IPS-18a (cell line): ENCODE measurements around the gene CCR5.
"Not testable (repeated sequence)": the region's sequence is repeated elsewhere in the genome, so short reads cannot be mapped to it uniquely, and the experiment has no call there.

Source experiments
- H3K27ac ChIP-seq: one replicate; pipeline ENCODE4 v1.5.1; 2013; ENCODE audit warnings: low read length
- H3K27me3 ChIP-seq: one replicate; pipeline ENCODE4 v1.6.1; 2013; ENCODE audit warnings: mild to moderate bottlenecking, low read length; ENCODE audit not compliant: control insufficient read depth, insufficient read depth
- H3K36me3 ChIP-seq: one replicate; pipeline ENCODE4 v1.6.1; 2013; ENCODE audit warnings: low read depth, low read length; ENCODE audit not compliant: control insufficient read depth
- H3K4me1 ChIP-seq: one replicate; pipeline ENCODE4 v1.6.1; 2013; ENCODE audit warnings: low read depth, low read length; ENCODE audit not compliant: control insufficient read depth
- H3K4me3 ChIP-seq: one replicate; pipeline ENCODE4 v1.5.1; 2013; ENCODE audit warnings: low read length
- H3K9ac ChIP-seq: one replicate; pipeline ENCODE4 v1.6.1; 2013; ENCODE audit warnings: mild to moderate bottlenecking, low read length, moderate library complexity
- H3K9me3 ChIP-seq: one replicate; pipeline ENCODE4 v1.6.1; 2013; ENCODE audit warnings: low read depth, low read length; ENCODE audit not compliant: control insufficient read depth

The CCR5 gene

GRCh38 chr3:46391526-46391925, 20.8 kb downstream of the CCR5 start:
- not testable (repeated sequence) for H3K9me3 ChIP-seq, H3K9ac ChIP-seq

GRCh38 chr3:46393011-46393410, 22.3 kb downstream of the CCR5 start:
- Histone ChIP-seq H3K27me3 (no peaks in the 10 kb centered on the region), H3K9me3 (no peaks in the 10 kb centered on the region), H3K4me1 (peaks cover 7% of the 10 kb centered on the region), H3K9ac (no peak overlapping the region), H3K27ac (no peak overlapping the region), H3K4me3 (no peak overlapping the region), H3K36me3 (no peaks in the 10 kb centered on the region)

More at GRCh38 chr3:46391526-46391925, 20.8 kb downstream of the CCR5 start:
- not testable (repeated sequence) for H3K27ac ChIP-seq, H3K36me3 ChIP-seq, H3K4me3 ChIP-seq, H3K27me3 ChIP-seq, H3K4me1 ChIP-seq

DNA sequence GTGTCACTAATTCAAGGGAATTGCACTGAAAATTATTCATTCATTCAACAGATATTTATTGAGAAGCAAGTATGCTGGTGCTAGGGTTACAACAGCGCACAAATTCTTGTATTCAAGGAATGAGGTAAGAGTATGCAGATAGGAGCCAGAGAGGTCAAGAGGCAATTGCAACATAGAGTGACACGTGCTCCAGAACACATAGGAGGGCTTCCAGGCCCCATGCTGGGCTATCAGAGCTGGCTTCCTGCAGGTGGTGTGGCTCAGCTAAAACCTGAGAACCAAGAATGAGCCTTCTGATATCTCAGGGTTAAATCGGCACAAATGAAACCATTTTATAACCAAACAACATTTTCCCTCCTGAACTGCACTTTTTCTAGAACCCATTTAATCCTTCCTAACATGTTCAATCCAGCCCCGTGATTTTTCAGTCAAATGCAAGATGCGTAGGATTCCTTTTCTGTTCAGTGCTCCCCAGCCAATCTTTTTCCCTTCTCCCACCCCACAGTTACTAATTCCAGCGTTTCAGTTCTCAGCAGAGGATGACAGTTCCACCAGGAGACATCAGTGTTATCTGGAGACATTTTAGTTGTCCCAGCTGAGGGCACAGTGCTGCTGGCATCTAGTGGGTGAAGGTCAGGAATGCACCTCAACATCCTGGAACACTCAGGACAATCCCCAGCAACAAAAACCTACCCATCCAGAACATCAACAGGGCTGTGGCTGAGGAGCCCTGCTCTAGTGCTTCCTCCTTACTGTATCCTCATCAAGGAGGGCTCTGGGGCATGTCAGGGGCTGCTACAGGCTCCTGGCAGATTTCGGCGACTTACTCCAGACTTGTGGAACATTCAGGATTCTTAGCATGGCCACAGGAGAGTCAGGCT, 23.0 kb downstream of the CCR5 start:
- no peak overlapping the region for H3K9ac ChIP-seq
- no peak overlapping the region for H3K27ac ChIP-seq
- peaks cover 7% of the 10 kb centered on the region for H3K4me1 ChIP-seq

DNA sequence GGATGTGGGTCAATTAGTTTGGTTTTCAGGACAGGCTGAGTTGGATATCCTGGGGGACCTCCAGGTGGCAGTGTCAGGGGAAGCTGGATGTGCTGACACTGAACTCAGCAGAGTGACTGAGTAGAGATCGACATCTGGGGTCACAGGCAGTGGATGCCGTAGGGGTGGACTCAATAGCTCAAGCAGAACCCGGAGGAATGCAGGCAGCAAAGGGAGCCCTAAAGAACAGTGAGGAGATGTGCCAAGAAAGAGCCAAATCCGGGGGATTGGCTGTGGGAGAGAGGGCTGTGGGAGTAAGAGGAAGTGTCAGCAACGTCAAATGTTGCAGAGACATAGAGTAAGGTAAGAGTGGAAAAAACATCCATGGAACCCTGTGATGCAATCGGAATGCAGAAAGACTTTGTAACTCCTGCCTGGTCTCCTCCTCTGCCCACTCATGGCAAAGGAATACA, 24.5 kb downstream of the CCR5 start:
- Histone ChIP-seq H3K4me3 (no peak overlapping the region), H3K27me3 (no peaks in the 10 kb centered on the region), H3K27ac (no peak overlapping the region), H3K4me1 (peaks cover 7% of the 10 kb centered on the region), H3K9me3 (no peaks in the 10 kb centered on the region), H3K36me3 (no peaks in the 10 kb centered on the region), H3K9ac (no peak overlapping the region)

More for the DNA sequence above, 23.0 kb downstream of the CCR5 start:
- H3K4me3 ChIP-seq, result no peak overlapping the region
- H3K36me3 ChIP-seq, result no peaks in the 10 kb centered on the region
- H3K27me3 ChIP-seq, result no peaks in the 10 kb centered on the region
- no peaks in the 10 kb centered on the region for H3K9me3 ChIP-seq

DNA sequence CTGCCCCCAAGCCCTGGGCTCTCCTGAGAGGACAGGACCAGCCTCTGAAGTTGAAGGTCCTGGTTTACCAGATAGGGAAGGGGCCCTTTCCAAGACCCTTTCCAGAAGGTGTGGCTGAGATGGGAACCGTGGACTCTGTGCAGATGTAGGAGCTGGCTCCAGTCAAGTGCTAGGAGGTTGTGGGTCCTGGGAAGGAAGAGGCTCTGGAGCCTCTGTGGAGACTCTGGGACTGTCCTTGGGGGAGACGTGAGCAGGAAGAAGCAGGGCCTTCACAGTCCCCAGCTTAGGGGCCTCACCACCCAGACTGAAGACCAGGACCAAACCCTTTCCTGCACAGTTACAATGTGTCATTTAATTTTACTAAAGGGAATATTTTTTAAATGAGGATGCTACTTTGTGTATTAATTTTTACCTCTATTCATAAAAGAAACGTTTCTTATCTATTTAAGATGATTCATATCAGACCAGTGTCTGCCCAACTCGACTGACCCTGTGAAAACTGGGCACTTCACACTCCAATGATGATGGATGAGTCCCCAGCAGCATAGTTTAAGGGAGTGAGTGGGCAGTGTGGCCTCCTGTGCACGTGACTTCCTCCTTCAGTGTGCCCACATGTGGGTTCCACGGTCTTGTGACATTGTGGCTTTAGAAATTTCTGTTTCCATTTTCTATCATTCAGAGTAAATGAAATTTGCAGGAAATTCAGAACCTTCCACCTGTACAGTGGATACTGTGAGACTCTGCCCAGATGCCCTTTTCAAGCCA, 25.2 kb downstream of the CCR5 start:
- no peak overlapping the region for H3K4me3 ChIP-seq
- H3K27me3 ChIP-seq, result no peaks in the 10 kb centered on the region
- H3K9ac ChIP-seq, result no peak overlapping the region
- no peaks in the 10 kb centered on the region for H3K9me3 ChIP-seq
- peaks cover 7% of the 10 kb centered on the region for H3K4me1 ChIP-seq
- H3K36me3 ChIP-seq, result no peaks in the 10 kb centered on the region
- no peak overlapping the region for H3K27ac ChIP-seq

DNA sequence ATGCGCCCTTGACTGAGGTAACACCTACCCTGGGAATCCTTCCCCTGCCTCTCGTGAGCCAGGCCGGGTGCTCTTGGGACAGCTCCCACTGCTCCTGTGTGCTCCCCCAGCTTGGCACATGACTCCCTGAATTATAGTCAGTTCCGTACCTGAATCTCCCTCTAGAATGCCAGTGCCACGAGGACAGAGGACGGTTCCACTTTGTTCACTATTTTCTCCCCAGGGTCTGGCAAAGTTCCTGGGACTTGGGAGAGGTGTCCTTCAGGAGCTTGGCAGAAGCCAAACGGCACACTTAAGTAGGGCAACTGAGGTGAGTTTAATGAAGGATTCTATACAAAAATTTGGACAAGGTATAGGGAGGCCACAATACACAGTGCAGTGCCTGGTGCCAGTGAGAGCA, 26.4 kb downstream of the CCR5 start:
- no peak overlapping the region for H3K4me3 ChIP-seq
- no peaks in the 10 kb centered on the region for H3K27me3 ChIP-seq
- H3K36me3 ChIP-seq, result no peaks in the 10 kb centered on the region
- H3K9ac ChIP-seq, result no peak overlapping the region
- no peak overlapping the region for H3K27ac ChIP-seq
- no peaks in the 10 kb centered on the region for H3K9me3 ChIP-seq
- H3K4me1 ChIP-seq, result peaks cover 7% of the 10 kb centered on the region

- Histone ChIP-seq H3K27ac (no peak overlapping the region), H3K4me3 (no peak overlapping the region), H3K36me3 (no peaks in the 10 kb centered on the region), H3K4me1 (peaks cover 7% of the 10 kb centered on the region), H3K9ac (no peak overlapping the region), H3K9me3 (no peaks in the 10 kb centered on the region), H3K27me3 (no peaks in the 10 kb centered on the region)
Observed at GRCh38 chr3:46398186-46398955, 27.6 kb downstream of the CCR5 start.

DNA sequence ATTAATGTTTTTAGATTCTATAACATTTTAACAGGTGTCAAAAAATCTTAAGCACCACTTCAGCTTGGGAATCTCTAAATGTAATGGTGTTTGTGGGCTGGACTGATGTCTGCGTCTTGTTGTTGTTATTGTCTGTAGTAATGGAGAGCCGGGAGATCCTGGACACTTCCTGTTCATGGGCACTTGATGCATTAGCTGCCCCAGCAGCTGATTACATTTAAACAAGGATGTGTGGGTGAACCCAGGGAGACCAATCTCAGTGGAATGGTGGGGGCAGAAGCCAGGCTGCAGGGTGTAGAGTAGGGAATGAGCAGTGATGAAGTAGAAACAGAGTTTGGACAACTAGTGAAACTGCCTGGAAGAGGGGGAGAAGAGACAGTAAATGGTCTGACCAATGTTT, 28.4 kb downstream of the CCR5 start:
- H3K36me3 ChIP-seq, result no peaks in the 10 kb centered on the region
- no peak overlapping the region for H3K4me3 ChIP-seq
- no peak overlapping the region for H3K27ac ChIP-seq
- H3K27me3 ChIP-seq, result no peaks in the 10 kb centered on the region
- H3K9me3 ChIP-seq, result no peaks in the 10 kb centered on the region
- H3K4me1 ChIP-seq, result no peaks in the 10 kb centered on the region
- H3K9ac ChIP-seq, result no peak overlapping the region

- no peaks in the 10 kb centered on the region for H3K4me1 ChIP-seq
- no peak overlapping the region for H3K4me3 ChIP-seq
- no peak overlapping the region for H3K27ac ChIP-seq
- no peak overlapping the region for H3K9ac ChIP-seq
- no peaks in the 10 kb centered on the region for H3K27me3 ChIP-seq
- no peaks in the 10 kb centered on the region for H3K9me3 ChIP-seq
- no peaks in the 10 kb centered on the region for H3K36me3 ChIP-seq
Observed at GRCh38 chr3:46399557-46399956, 28.8 kb downstream of the CCR5 start.

- Histone ChIP-seq H3K36me3 (no peaks in the 10 kb centered on the region), H3K4me3 (no peak overlapping the region), H3K27me3 (no peaks in the 10 kb centered on the region), H3K9ac (no peak overlapping the region), H3K9me3 (no peaks in the 10 kb centered on the region), H3K27ac (no peak overlapping the region), H3K4me1 (no peaks in the 10 kb centered on the region)
Observed at GRCh38 chr3:46400000-46400734, 29.4 kb downstream of the CCR5 start.

GRCh38 chr3:46400846-46401245, 30.1 kb downstream of the CCR5 start:
- H3K27ac ChIP-seq, result no peak overlapping the region
- H3K9ac ChIP-seq, result no peak overlapping the region
- H3K9me3 ChIP-seq, result no peaks in the 10 kb centered on the region
- H3K27me3 ChIP-seq, result no peaks in the 10 kb centered on the region
- no peak overlapping the region for H3K4me3 ChIP-seq
- no peaks in the 10 kb centered on the region for H3K4me1 ChIP-seq
- H3K36me3 ChIP-seq, result no peaks in the 10 kb centered on the region
